RWPE2 (cell line): ENCODE data around the gene ZNF862.

ENCODE experiments used
- ATAC-seq: fragments of 200-7000 bp; cut with Tn5 transposase; 3 replicates; pipeline ENCODE4 v1.9.1; 2021; ENCODE audit warnings: low read depth
- DNase-seq: peaks from one replicate; pipeline ENCODE4 v3.0.0-alpha.2; 2020; ENCODE audit warnings: low spot score
- H3K27ac ChIP-seq: fragments of 450-650 bp; 2 replicates; pipeline ENCODE4 v1.5.1; 2017; ENCODE audit warnings: mild to moderate bottlenecking; ENCODE audit not compliant: poor library complexity, severe bottlenecking
- H3K27me3 ChIP-seq: fragments of 250-450 bp; sonication (Bioruptor Pico); 2 replicates; pipeline ENCODE4 v1.5.1; 2021; ENCODE audit warnings: mild to moderate bottlenecking, moderate library complexity; ENCODE audit not compliant: insufficient read depth, poor library complexity, severe bottlenecking
- H3K36me3 ChIP-seq: fragments of 250-450 bp; sonication (Bioruptor Pico); 2 replicates; pipeline ENCODE4 v1.5.1; 2020; ENCODE audit warnings: low read depth, mild to moderate bottlenecking, moderate library complexity
- H3K4me1 ChIP-seq: fragments of 250-450 bp; sonication (Bioruptor Pico); 2 replicates; pipeline ENCODE4 v1.5.1; 2021; ENCODE audit warnings: mild to moderate bottlenecking, moderate library complexity; ENCODE audit not compliant: insufficient read depth, poor library complexity, severe bottlenecking
- H3K4me3 ChIP-seq: fragments of 250-450 bp; sonication (Bioruptor Pico); 2 replicates; pipeline ENCODE4 v1.5.1; 2021; ENCODE audit warnings: mild to moderate bottlenecking, moderate library complexity; ENCODE audit not compliant: severe bottlenecking
- H3K9me3 ChIP-seq: fragments of 250-450 bp; sonication (Bioruptor Pico); 2 replicates; pipeline ENCODE4 v1.5.1; 2021; ENCODE audit warnings: mild to moderate bottlenecking, moderate library complexity; ENCODE audit not compliant: severe bottlenecking
- TF ChIP-seq, protein P1 (sequence below): fragments of 450-650 bp; IDR thresholded peaks from one replicate; pipeline ENCODE4 v1.5.1; 2017; ENCODE audit warnings: mild to moderate bottlenecking, moderate library complexity; ENCODE audit not compliant: poor library complexity, severe bottlenecking

ZNF862 gene

DNA sequence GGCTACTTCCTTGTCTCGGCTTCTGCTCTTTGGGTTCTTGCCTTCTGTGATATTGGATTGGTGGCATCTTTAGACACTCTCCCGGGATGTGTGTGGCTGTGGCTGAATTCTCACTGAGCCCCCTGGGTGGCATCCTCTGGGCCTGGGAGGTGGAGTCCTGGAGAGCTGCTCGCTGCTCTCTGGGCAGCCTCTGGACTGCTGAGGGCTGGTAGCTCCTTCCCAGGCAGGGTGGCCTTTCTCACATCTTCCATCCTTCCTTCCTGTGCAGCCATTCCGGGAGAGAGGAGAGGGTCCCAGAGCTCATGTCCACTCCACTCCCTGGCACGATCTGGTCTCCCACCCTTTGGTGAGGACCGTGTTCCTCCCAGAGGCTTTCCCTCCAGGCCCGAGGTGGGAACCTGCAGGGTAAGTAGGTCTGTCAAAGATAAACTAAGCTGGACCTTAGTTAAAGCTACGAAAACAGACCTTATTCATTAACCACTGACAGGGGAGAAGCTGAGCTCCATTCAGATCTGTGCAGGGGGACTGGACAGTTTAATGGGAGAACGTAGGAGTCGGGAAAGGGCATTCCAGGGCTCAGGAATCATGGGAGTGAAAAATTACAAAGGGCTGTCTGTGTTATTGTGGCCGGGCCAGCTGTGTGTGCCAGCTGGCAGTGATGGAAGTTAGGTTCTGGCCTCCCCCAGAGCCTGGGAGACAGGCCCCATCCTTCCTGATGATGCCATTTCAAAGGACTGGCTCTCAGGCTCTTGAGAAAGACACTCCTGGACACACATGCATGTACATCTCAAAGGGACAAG lies 44.3 kb downstream of the ZNF862 start:
- TF ChIP-seq, protein P1, sequence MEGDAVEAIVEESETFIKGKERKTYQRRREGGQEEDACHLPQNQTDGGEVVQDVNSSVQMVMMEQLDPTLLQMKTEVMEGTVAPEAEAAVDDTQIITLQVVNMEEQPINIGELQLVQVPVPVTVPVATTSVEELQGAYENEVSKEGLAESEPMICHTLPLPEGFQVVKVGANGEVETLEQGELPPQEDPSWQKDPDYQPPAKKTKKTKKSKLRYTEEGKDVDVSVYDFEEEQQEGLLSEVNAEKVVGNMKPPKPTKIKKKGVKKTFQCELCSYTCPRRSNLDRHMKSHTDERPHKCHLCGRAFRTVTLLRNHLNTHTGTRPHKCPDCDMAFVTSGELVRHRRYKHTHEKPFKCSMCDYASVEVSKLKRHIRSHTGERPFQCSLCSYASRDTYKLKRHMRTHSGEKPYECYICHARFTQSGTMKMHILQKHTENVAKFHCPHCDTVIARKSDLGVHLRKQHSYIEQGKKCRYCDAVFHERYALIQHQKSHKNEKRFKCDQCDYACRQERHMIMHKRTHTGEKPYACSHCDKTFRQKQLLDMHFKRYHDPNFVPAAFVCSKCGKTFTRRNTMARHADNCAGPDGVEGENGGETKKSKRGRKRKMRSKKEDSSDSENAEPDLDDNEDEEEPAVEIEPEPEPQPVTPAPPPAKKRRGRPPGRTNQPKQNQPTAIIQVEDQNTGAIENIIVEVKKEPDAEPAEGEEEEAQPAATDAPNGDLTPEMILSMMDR, result no peak
- Histone ChIP-seq H3K27ac (no peak overlapping the region), H3K36me3 (no peaks in the 10 kb centered on the region), H3K4me3 (no peak overlapping the region), H3K9me3 (no peaks in the 10 kb centered on the region), H3K27me3 (no peaks in the 10 kb centered on the region), H3K4me1 (no peaks in the 10 kb centered on the region)
- no peak for ATAC-seq
- no peak for DNase-seq

GRCh38 chr7:149883048-149883438 lies 44.9 kb downstream of the ZNF862 start:
- DNase-seq, result no peak
- Histone ChIP-seq H3K4me1 (no peaks in the 10 kb centered on the region), H3K9me3 (no peaks in the 10 kb centered on the region), H3K4me3 (no peak overlapping the region), H3K27ac (no peak overlapping the region), H3K36me3 (no peaks in the 10 kb centered on the region), H3K27me3 (no peaks in the 10 kb centered on the region)
- TF ChIP-seq, protein P1, result no peak
- no peak for ATAC-seq

- no peak overlapping the region for H3K4me3 ChIP-seq
- ATAC-seq, result peak; percentile 44; the same call in 1 of the 3 replicates
- H3K9me3 ChIP-seq, result no peaks in the 10 kb centered on the region
- no peak overlapping the region for H3K27ac ChIP-seq
- TF ChIP-seq, protein P1, result peak; percentile 56
- H3K27me3 ChIP-seq, result no peaks in the 10 kb centered on the region
- H3K4me1 ChIP-seq, result no peaks in the 10 kb centered on the region
- DNase-seq, result no peak
- H3K36me3 ChIP-seq, result no peaks in the 10 kb centered on the region
These were observed 45.3 kb downstream of the ZNF862 start for GRCh38 chr7:149883452-149883861.

GRCh38 chr7:149884016-149884415 lies 45.8 kb downstream of the ZNF862 start:
- ATAC-seq (no peak), DNase-seq (no peak)
- TF ChIP-seq, protein P1, result no peak

GRCh38 chr7:149884541-149884940 lies 46.4 kb downstream of the ZNF862 start:
- Histone ChIP-seq H3K9me3 (no peaks in the 10 kb centered on the region), H3K4me3 (no peak overlapping the region), H3K27me3 (no peaks in the 10 kb centered on the region), H3K4me1 (no peaks in the 10 kb centered on the region), H3K36me3 (no peaks in the 10 kb centered on the region), H3K27ac (no peak overlapping the region)
- TF ChIP-seq, protein P1, result no peak
- DNase-seq, result no peak
- no peak for ATAC-seq

More at GRCh38 chr7:149884016-149884415, 45.8 kb downstream of the ZNF862 start:
- H3K27me3 ChIP-seq, result no peaks in the 10 kb centered on the region
- H3K4me1 ChIP-seq, result no peaks in the 10 kb centered on the region
- H3K27ac ChIP-seq, result no peak overlapping the region
- no peaks in the 10 kb centered on the region for H3K36me3 ChIP-seq
- no peak overlapping the region for H3K4me3 ChIP-seq
- H3K9me3 ChIP-seq, result no peaks in the 10 kb centered on the region
